Astrocyte of the spinal cord (primary cell): ENCODE data around the gene BOK.
"Not testable (repeated sequence)": the region's sequence is repeated elsewhere in the genome, so short reads cannot be mapped to it uniquely, and the experiment has no call there.

ENCODE experiments used
- DNase-seq: peaks from one replicate; pipeline ENCODE4 v3.0.0; 2011; ENCODE audit warnings: low read depth, low spot score
- H3K4me3 ChIP-seq: 2 replicates; pipeline ENCODE4 v1.5.1; 2011; ENCODE audit warnings: low read depth, mild to moderate bottlenecking, low read length, moderate library complexity
- CTCF ChIP-seq: IDR thresholded peaks from 2 replicates; pipeline ENCODE4 v1.5.1; 2012; ENCODE audit warnings: low read depth, mild to moderate bottlenecking, low read length, inconsistent platforms
- in situ Hi-C: cut with HindIII; loops from 2 replicates; pipeline ENCODE4 v1.10.0; 2017; ENCODE audit warnings: low sequenced_read_pairs

The BOK gene

GRCh38 chr2:241517297-241517696, 41.2 kb upstream of the BOK start:
- no peak for TF ChIP-seq CTCF
- in situ Hi-C loops, result no loop called here
- no peak for DNase-seq
- no peak overlapping the region for H3K4me3 ChIP-seq

- in situ Hi-C loops, result no loop called here
- TF ChIP-seq CTCF, result no peak
- H3K4me3 ChIP-seq, result no peak overlapping the region
- DNase-seq, result no peak
Measured at GRCh38 chr2:241519669-241520068, 38.9 kb upstream of the BOK start.

- TF ChIP-seq CTCF, result no peak
- H3K4me3 ChIP-seq, result no peak overlapping the region
- in situ Hi-C loops, result no loop called here
- DNase-seq, result no peak
Measured at GRCh38 chr2:241522477-241522876, 36.1 kb upstream of the BOK start.

- H3K4me3 ChIP-seq, DNase-seq, in situ Hi-C loops: not testable (repeated sequence)
Measured at GRCh38 chr2:241525818-241526780, 32.4 kb upstream of the BOK start.

GRCh38 chr2:241530571-241530970, 28.0 kb upstream of the BOK start:
- no peak for DNase-seq
- in situ Hi-C loops, result no loop called here
- no peak for TF ChIP-seq CTCF
- no peak overlapping the region for H3K4me3 ChIP-seq

GRCh38 chr2:241531161-241531722, 27.3 kb upstream of the BOK start:
- DNase-seq, result no peak
- in situ Hi-C loops, result no loop called here
- no peak for TF ChIP-seq CTCF
- no peak overlapping the region for H3K4me3 ChIP-seq

GRCh38 chr2:241532168-241532567, 26.4 kb upstream of the BOK start:
- no peak for TF ChIP-seq CTCF
- in situ Hi-C loops, result no loop called here
- DNase-seq, result no peak
- H3K4me3 ChIP-seq, result no peak overlapping the region
